HG03460 (cell line): ENCODE data around the gene LRP2.

Source experiments
- ATAC-seq: cut with Tn5 transposase; IDR thresholded peaks from one replicate; pipeline ENCODE4 v1.9.1; 2021; ENCODE audit not compliant: unreplicated experiment

The LRP2 gene

DNA sequence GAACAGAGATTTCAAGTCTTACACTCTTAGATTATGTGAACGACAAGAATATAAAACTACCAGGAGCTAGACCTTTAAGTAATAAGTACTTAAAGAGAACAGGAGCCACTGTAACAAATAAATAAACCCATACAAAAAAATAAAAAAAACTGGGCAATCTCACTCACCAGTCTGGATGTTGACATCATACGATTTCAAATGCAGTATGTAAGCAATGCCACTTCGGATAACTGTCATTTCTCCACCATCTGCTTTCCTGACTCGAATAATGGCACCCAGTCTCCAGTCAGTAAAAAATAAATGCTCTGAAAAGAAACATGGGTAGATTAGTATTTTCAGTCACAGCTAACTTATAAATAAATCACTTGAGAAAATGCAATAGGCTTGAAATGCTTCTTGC, 115.1 kb downstream of the LRP2 start:
- no peak for ATAC-seq

GRCh38 chr2:169240405-169240804, 121.9 kb downstream of the LRP2 start:
- no peak for ATAC-seq

DNA sequence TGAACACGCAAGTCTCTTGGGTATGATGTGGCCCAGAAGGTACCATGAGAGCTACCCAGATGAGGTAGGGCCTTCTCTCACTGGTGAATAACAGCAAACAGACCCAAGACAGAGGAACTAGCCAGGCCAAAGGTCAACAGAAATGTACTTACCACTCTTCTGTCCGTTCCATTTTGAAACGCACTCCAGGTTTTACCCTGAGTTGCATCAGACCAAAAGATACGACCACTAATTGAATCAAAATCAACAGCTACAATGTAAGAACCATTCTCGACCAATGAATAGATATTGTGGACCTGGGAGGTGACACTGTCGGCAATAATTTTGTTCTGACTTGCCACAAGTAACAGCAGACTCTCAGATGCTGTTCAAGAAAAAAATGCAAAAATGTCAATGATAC, 124.4 kb downstream of the LRP2 start:
- ATAC-seq: no peak

DNA sequence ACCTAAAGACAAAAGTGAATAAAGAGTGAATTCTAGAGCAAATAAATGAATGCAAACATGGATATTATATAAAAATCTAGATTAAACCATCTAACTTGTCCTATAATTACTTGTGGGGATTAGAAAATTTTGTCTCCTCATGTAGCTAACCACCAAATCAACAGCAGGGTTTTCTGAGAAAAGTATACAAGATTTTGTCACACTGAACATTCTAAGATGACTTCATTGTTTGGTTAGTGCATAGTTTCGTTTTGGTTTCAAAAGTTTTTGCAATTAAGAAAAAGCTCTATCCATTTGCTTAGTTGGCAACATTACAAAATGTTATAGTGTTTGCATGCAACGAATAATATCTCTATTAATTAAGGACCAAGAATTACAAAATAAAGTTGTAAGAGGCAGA, 125.0 kb downstream of the LRP2 start:
- no peak for ATAC-seq

- ATAC-seq: no peak
These were observed 129.7 kb downstream of the LRP2 start for GRCh38 chr2:169232551-169233154.

GRCh38 chr2:169230204-169230603, 132.1 kb downstream of the LRP2 start:
- no peak for ATAC-seq

- no peak for ATAC-seq
These were observed 132.7 kb downstream of the LRP2 start for GRCh38 chr2:169229590-169229989.

- no peak for ATAC-seq
These were observed 136.4 kb downstream of the LRP2 start for GRCh38 chr2:169225906-169226305.

- ATAC-seq: no peak
These were observed 137.0 kb downstream of the LRP2 start for GRCh38 chr2:169225233-169225750.

DNA sequence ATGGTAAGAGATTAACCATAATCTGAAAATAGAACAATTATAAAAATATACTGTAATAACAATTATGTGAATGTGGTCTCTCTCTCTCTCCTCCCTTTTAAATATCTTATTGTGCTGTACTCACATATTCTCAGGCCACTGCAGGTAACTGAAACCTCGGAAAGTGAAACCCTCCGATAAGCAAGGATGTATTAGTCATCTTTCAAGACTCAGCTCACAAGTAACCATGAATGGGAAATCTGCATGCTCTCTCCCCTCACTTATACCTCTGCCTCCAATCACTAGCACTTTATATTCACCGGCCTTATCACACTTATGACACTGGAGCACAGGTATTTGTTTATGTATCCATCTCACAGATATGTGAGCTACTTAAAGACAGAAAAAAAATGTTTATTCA, 139.7 kb downstream of the LRP2 start:
- ATAC-seq: peak; percentile 79

DNA sequence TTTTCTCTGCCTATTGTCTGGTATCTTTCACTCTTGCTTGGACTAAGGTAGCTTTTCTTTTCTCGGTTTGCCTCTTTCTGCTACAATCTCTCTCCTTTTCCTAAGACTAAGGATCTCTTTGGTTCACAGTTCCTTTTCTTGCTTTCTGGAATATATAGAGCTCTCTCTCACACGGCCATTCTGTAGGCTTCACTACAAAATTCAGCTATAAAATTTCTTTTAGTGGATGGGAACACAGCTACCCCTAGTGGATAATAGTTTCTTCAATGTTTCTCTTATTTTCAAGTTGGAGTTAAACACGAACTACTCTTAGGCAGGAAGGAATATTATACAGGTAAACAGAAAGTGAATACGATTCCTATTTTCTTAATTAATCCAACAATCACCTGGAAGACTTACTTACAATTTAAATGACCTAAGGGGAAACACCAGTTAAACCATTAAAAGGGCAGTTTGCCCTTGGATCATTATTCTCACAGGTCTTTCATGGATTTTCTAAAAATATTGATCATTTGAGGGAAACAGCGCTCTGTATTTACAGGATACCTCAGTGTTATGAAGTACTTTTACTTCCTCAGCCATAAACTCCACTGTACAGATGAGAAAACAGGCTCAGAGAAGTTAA, 140.5 kb downstream of the LRP2 start:
- ATAC-seq: no peak

DNA sequence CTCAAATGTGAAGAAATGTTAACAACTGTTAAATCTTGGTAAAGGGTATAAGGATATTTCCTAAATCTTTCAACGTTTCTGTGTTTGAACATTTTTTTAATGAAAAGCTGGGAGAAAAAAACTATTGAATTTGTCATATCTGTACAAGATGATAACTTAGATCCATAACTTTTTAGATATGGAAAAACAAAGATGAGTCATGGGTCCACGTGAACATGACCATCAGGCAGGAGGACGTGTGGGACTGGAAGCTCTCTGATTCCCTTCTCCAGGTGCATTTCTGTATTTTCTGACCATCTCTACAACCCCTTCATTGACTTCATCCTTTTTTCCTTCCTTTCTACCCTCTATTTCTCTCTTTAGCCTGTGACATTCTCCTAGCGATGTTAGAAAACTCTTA, 151.4 kb downstream of the LRP2 start:
- ATAC-seq: no peak

GRCh38 chr2:169208026-169208425, 154.3 kb downstream of the LRP2 start:
- ATAC-seq: no peak

- no peak for ATAC-seq
These were observed 157.2 kb downstream of the LRP2 start for GRCh38 chr2:169205176-169205575.

DNA sequence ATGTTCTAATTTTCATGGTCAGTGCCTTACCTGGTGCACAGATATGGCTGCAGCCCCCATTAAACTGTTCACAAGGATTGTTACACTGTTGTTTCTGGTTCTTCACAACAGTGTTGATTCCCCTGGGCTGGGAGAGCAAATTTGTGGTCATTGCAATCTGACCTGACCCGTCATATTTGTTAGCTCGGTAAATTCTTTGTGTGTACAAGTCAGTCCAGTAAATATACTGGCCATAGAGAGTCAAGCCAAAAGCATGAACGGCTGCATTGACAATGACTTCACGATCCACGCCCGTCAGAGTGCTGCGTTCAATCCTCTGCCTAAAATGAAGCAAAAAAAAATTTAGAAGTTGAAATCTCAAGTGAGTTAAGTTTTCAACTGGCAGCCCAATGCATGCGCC, 158.4 kb downstream of the LRP2 start:
- ATAC-seq: no peak

DNA sequence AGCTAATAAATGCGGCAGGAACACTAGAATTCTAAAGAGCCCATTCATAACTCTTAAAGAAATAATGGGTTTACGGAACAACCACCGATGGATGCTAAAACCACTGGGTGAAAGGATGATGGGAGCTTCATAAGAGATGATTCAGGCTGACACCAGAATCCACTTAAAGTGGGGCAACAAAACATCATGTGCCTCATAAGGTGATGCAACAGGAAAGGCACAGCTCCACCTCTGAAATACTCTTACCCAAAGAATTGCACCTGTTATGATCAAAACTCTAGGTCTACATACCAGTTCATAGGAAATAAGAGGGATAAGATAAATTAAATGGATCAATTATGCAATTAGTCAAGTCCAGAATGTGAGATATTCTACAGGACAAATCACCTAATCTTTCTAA, 161.6 kb downstream of the LRP2 start:
- no peak for ATAC-seq

DNA sequence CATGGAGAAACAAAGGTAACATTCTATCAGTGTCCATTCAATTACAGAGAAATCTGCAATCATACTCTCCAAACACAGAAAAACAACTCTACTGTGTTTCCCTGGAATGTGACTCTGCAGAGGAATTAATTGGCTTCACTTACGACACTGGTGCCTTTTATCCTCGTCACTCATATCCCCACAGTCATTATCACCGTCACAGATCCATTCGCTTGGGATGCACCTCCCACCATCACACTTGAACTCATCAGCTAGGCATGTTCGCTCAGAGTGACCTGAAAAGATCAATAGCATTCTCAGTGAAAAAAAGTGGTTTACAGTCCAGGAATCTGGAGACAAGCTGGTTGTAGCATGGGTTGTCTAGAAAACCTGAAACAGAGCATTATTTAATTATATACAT, 168.7 kb downstream of the LRP2 start:
- ATAC-seq: no peak

- no peak for ATAC-seq
These were observed 172.0 kb downstream of the LRP2 start for GRCh38 chr2:169190197-169190775.

GRCh38 chr2:169189132-169189531, 173.2 kb downstream of the LRP2 start:
- no peak for ATAC-seq

DNA sequence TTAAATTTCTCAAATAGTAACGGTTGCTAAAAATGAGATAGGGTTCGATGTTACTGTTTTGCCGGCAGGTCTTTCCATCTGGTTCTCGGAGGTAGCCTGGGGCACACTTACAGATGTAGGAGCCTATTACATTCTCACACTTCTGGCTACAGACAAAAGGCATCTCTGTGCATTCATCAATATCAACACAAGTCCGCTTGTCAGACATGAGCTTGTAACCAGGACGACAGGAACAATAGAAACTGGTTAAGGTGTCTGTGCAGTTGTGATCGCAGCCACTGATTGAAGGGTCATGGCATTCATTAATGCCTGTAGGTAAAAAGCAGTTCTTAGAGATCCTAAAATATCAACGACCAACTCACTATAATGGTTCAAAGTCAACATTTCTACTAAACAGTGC, 176.6 kb downstream of the LRP2 start:
- ATAC-seq: no peak

GRCh38 chr2:169184074-169184473, 178.3 kb downstream of the LRP2 start:
- ATAC-seq: no peak

DNA sequence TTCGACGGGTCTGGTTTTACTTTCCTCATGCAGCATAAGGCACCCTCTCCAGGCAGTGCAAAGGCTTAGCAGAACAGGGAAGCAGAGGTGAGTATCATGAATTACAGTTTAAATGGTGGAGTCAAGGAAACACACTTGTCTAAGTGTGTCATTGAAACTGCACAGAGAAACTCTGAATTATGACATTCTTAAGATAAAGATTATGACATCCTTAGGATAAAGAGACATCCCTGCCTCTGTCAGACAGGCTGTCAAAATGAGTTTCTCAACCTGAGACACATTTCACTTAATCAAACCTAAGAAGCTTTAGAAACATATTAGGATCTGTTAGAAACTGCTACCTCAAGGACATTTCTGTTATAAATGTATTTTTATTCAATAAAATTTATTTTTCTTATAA, 179.8 kb downstream of the LRP2 start:
- no peak for ATAC-seq
